Measurements from ENCODE around the gene USP6NL. TPM values are rescaled to one million over a fixed set of nuclear protein-coding genes. Genes with fewer than 3 reads are reported as not detected.

Gene USP6NL
- total and polyA plus RNA-seq, 2 of the 13 experiments (the other 11 are each of a cell fraction or from before 2014, with no cell fraction given): 10.5 to 22.9 TPM

- TF ChIP-seq ZBTB33 (CRISPR knock-in tag; IDR thresholded peaks at IDR 0.05) (0 out of 2 replicates have a peak, but pooled peaks have one; percentile 10), GATAD2A (CRISPR knock-in tag; IDR thresholded peaks at IDR 0.05) (peak; percentile 67), CTCF (CRISPR knock-in tag; IDR thresholded peaks at IDR 0.05) (no peak), SALL1 (CRISPR knock-in tag; IDR thresholded peaks at IDR 0.05) (peak; percentile 20; the same call in 1 of the 2 replicates), ZNF501 (CRISPR knock-in tag; IDR thresholded peaks at IDR 0.05) (no peak), ZNF251 (CRISPR knock-in tag; IDR thresholded peaks at IDR 0.05) (no peak), FOSL2 (CRISPR knock-in tag; IDR thresholded peaks at IDR 0.05) (0 out of 2 replicates have a peak, but pooled peaks have one; percentile 20), CEBPG (CRISPR knock-in tag; IDR thresholded peaks at IDR 0.05) (peak; percentile 80), FOXA1 (IDR thresholded peaks at IDR 0.05) (no peak), FOXA1 (CRISPR knock-in tag; IDR thresholded peaks at IDR 0.05) (0 out of 2 replicates have a peak, but pooled peaks have one; percentile 11), SP5 (CRISPR knock-in tag; IDR thresholded peaks at IDR 0.05; ENCODE audit: borderline replicate concordance, low read depth) (no peak), CEBPB (IDR thresholded peaks at IDR 0.05; ENCODE audit: borderline replicate concordance, low read depth, low read length) (peak; percentile 92), RBM22 (optimal IDR thresholded peaks at IDR 0.05; ENCODE audit: low read length) (peak; percentile 28), ZBTB49 (CRISPR knock-in tag; IDR thresholded peaks at IDR 0.05; ENCODE audit: borderline replicate concordance) (no peak), ZNF383 (CRISPR knock-in tag; IDR thresholded peaks at IDR 0.05; ENCODE audit: borderline replicate concordance) (no peak), NR2F6 (IDR thresholded peaks at IDR 0.05) (peak; percentile 38; the same call in 1 of the 2 replicates), NR2F6 (CRISPR knock-in tag; IDR thresholded peaks at IDR 0.05) (peak; percentile 27; the same call in 1 of the 2 replicates), ARID5B (CRISPR knock-in tag; IDR thresholded peaks at IDR 0.05) (peak; percentile 57), HMG20A (CRISPR knock-in tag; IDR thresholded peaks at IDR 0.05; ENCODE audit: borderline replicate concordance) (peak; percentile 33; the same call in 1 of the 2 replicates), TP53 (CRISPR knock-in tag; conservative IDR thresholded peaks at IDR 0.05) (no peak), ZNF446 (CRISPR knock-in tag; IDR thresholded peaks at IDR 0.05) (no peak)
These were observed 78.1 kb downstream of the USP6NL start (continued) for GRCh38 chr10:11533328-11533781.

Measured in HepG2 (cell line).